GM18520 (cell line): ENCODE results near the gene NDUFAF3.

Experiments used
- ATAC-seq: cut with Tn5 transposase; IDR thresholded peaks from one replicate; pipeline ENCODE4 v1.9.1; 2021; ENCODE audit not compliant: unreplicated experiment

NDUFAF3 gene, protein sequence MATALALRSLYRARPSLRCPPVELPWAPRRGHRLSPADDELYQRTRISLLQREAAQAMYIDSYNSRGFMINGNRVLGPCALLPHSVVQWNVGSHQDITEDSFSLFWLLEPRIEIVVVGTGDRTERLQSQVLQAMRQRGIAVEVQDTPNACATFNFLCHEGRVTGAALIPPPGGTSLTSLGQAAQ

GRCh38 chr3:49021813-49022687 is at the start of gene NDUFAF3:
Gene NDUFAF3, plus strand, starts transcription at chr3:49022121. Its CDS starts 24 bp downstream, at chr3:49022145.
- peak; percentile 44 for ATAC-seq

DNA sequence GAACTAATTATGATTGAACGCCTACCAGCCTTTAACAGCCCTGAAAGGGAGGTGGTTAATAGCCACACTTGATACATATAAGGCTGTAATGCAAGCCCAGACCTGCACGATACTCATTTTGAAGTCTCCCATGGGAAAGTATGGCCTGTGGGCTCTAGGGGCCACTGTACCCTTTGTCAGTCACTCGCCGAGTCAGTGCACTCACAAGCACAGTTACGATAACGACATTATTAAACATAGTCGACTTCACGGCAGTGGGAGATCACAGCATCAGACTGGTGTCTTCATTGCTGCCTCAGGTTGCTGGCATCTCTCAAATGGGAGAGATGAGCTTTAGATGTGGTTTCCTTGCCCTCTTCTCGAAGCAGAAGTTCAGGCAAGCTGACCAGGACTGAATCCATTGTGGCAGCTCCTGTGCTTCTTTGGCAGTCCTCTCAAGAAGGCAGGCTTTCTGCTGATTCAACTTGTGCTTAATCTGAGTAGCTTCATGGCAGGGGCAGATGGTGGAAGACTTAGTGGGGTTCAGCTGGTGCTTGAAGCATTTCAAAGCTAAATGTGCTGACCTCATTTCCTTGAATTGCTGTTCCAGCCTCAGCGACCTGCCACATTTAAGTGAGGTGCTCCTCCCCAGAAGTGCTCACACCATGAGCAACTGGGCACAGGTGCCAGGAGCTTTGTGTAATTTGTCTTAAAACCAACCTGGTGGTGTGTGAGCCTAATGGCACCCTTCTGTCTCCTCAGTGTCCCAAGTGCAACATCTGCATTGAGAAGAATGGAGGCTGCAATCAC is 47.7 kb upstream of the NDUFAF3 start:
- ATAC-seq: no peak

- no peak for ATAC-seq
Measured at GRCh38 chr3:48979451-48979850, 42.5 kb upstream of the NDUFAF3 start.

- no peak for ATAC-seq
Measured at GRCh38 chr3:48980295-48980694, 41.6 kb upstream of the NDUFAF3 start.

DNA sequence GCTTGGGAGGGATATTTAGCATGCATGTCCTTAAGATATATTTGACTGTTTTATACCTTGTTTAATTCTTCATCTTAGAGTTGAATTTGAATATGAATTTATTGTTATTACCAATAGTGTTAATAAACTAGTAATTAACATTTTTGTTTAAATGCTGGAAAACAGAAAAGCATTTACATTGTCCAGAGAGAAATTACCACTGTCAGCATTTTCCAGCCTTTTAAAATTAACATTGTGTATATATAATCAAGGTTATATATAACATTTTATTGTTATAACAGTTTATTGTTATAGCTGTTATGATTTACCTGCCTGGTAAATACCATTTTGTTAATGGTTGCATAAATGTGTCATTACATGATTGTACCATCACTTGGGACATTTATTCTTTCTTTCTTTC is 39.9 kb upstream of the NDUFAF3 start:
- ATAC-seq: no peak

- ATAC-seq: no peak
Measured at GRCh38 chr3:48982686-48983085, 39.2 kb upstream of the NDUFAF3 start.

DNA sequence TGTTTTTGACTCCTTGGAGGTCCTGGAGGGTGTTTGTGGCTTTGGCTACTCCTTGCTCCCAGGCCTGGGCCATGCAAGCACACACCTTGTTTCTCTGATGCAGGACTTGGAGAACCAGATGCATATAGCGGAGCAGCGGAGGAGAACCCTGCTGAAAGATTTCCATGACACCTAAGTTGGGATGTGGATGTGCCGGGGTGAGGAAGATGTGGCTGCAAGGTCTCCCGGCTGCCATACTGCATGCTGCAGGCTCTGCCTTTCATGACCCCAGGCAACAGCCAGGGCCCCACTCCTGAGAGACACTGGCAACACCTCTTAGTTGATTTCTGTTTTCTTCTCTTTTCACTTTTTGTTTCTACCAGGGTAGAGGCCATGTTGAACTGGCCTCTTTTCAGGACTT is 38.8 kb upstream of the NDUFAF3 start:
- ATAC-seq: no peak

- ATAC-seq: no peak
Measured at GRCh38 chr3:48984663-48985062, 37.3 kb upstream of the NDUFAF3 start.

GRCh38 chr3:48985831-48986376 is 36.0 kb upstream of the NDUFAF3 start:
- ATAC-seq: no peak

DNA sequence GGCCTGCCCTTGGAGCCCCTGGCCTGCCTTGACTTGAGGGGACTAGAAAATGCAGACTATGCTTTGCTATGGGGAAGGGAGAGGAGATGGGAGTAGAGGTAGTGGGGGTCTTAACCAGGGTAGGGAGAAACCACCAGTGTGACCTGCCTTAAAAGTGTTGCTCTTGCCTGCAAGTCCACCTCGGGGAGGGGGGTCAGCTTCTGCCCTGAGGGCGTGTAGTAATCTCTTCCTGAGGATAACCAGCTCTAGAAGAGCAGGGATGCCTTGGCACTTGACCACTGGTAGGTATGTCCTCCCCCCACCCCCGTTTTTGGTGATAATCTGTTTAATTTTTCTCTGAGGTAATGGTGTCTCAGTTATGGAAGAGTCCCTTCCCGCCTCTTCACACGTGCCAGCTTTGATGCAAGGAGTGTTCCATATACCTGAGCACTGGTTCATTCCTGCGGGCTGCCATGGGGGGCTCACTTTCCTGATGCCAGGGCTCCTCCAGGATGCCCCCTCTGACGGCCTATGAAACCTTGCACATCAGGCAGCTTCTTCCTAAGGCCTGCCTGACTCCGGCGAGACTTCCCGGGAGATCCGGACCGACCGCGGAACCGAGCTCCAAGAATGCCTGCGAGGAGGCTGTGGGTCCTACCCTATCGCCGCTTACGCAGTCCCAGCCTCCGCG is 32.7 kb upstream of the NDUFAF3 start:
- ATAC-seq: no peak

GRCh38 chr3:48989796-48990635 is 31.9 kb upstream of the NDUFAF3 start, which contains the start of gene P4HTM:
Gene P4HTM, plus strand, starts transcription at chr3:48990241. Its CDS starts 16 bp downstream, at chr3:48990257.
- peak; percentile 47 for ATAC-seq

DNA sequence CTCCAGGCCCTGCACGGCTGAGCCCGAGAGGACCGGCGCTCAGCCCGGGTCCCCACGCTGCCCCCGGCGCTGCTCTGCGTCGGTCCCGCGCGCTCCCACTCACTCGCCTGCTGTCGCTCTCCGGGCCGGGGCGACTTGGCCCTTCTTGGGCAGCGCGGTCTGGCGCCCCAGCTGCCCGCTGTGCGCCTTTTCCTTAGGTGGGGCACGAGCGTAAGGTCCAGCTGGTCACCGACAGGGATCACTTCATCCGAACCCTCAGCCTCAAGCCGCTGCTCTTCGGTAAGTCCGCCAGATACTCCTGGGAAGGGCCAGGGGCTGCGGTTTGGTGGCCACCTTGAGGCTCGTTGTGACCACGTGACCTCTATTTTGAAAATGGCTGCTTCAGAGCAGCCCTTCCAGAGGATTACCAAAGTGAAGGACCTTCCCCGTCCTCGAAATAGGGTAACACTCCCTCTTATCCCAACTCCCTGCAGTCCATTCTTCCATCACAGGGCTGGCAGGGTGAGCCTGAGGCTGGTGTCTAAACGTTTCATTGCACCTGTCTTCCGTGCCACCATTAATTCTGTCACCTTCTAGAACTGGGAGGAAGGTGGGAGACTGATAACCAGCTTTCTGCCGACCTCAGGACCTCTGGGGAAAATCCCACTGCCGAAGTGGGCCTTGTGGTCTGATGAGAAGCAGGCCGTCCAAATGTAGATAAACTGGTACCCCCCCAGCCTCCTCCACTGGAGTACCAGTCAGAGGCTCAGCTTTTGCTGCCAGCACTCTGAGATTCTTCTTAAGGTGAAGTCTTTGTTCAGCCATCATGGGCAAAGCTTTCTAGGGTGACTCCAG is 31.1 kb upstream of the NDUFAF3 start:
- ATAC-seq: no peak

GRCh38 chr3:48991851-48992545 is 29.9 kb upstream of the NDUFAF3 start:
- ATAC-seq: no peak

GRCh38 chr3:48993834-48994233 is 28.1 kb upstream of the NDUFAF3 start:
- ATAC-seq: no peak

- no peak for ATAC-seq
Measured at GRCh38 chr3:48996640-48997039, 25.3 kb upstream of the NDUFAF3 start.

GRCh38 chr3:48997102-48997635 is 24.8 kb upstream of the NDUFAF3 start:
- ATAC-seq: no peak

GRCh38 chr3:48997714-48998637 is 23.9 kb upstream of the NDUFAF3 start:
- ATAC-seq: no peak
